Mucosa of descending colon (tissue), 3 donors: Measurements from ENCODE around the gene EFEMP2. TPM values are rescaled to one million over a fixed set of nuclear protein-coding genes. Genes with fewer than 3 reads are reported as not detected.

Source experiments
- ATAC-seq: fragments of 200-7000 bp; cut with Tn5 transposase; one replicate; pipeline ENCODE4 v1.9.1; 2020; ENCODE audit warnings: mild to moderate bottlenecking, moderate library complexity
- DNase-seq, 3 donors: peaks; one replicate each; pipeline ENCODE4 v3.0.0-alpha.2; 2020
- H3K36me3 ChIP-seq: fragments of 200-600 bp; one replicate; pipeline ENCODE4 v1.8.0; 2021; ENCODE audit warnings: low read depth, mild to moderate bottlenecking
- H3K4me1 ChIP-seq: fragments of 200-600 bp; one replicate; pipeline ENCODE4 v1.8.0; 2021; ENCODE audit warnings: low read depth, mild to moderate bottlenecking
- H3K4me3 ChIP-seq: fragments of 200-600 bp; one replicate; pipeline ENCODE4 v1.8.0; 2021; ENCODE audit warnings: mild to moderate bottlenecking
- H3K9me3 ChIP-seq: fragments of 200-600 bp; one replicate; pipeline ENCODE4 v1.8.0; 2021; ENCODE audit warnings: mild to moderate bottlenecking
- CTCF ChIP-seq: fragments of 200-600 bp; IDR thresholded peaks from one replicate; pipeline ENCODE4 v1.8.0; 2022; ENCODE audit warnings: antibody characterized with exemption, mild to moderate bottlenecking
- intact Hi-C, 2 donors: fragments of 100-400 bp; cut with DNase I in 1 of 2; cut with micrococcal nuclease in 1 of 2; formaldehyde crosslinking; loops; one replicate each; pipeline versions ENCODE4 v1.11.0 to v1.11.1; 2022; cut with DNase I, micrococcal nuclease
- total RNA-seq, 3 donors: library from RNA; stranded (reverse); fragmentation: NEBNext Ultra II Directional in 2 of 3; extraction: Animal tissue kit (Norgen Biotek cat#: 25700) in 2 of 3; gene quantifications; one replicate each; pipeline versions ENCODE4 v1.2.1 to v1.2.4, GENCODE V29; 2021 to 2023
- donor health status: DM: no; HTN: no; CAD: no; lungs with moderate emphysema.
- donor health status: DM: no; HTN: no; CAD: no.
- donor health status: DM: no; HTN: yes; CAD: no.

The EFEMP2 gene
- total RNA-seq, 3 donors from 2014 or later, result 11.7 to 67.0 (median 15.3) TPM

GRCh38 chr11:65915821-65916251, 43.2 kb upstream of the EFEMP2 start:
- peak; percentile 43 to 82 (median 67) for DNase-seq
- Histone ChIP-seq H3K36me3 (no peaks in the 10 kb centered on the region), H3K4me3 (no peak overlapping the region), H3K4me1 (peaks cover 43% of the 10 kb centered on the region), H3K9me3 (no peaks in the 10 kb centered on the region)
- intact Hi-C loops, result no loop called here
- no peak for TF ChIP-seq CTCF
- ATAC-seq, result no peak

- ATAC-seq, result no peak
- intact Hi-C loops, result no loop called here
- peaks cover 37% of the 10 kb centered on the region for H3K4me1 ChIP-seq
These were observed 42.7 kb upstream of the EFEMP2 start for GRCh38 chr11:65915101-65915820.

GRCh38 chr11:65912845-65913244, 40.2 kb upstream of the EFEMP2 start:
- TF ChIP-seq CTCF, result no peak
- Histone ChIP-seq H3K36me3 (no peaks in the 10 kb centered on the region), H3K4me1 (peaks cover 29% of the 10 kb centered on the region), H3K9me3 (no peaks in the 10 kb centered on the region), H3K4me3 (no peak overlapping the region)
- intact Hi-C loops, result no loop called here
- ATAC-seq, result no peak
- no peak for DNase-seq

More at GRCh38 chr11:65915101-65915820, 42.7 kb upstream of the EFEMP2 start:
- Histone ChIP-seq H3K36me3 (no peaks in the 10 kb centered on the region), H3K9me3 (no peaks in the 10 kb centered on the region), H3K4me3 (no peak overlapping the region)
- DNase-seq, result no peak
- no peak for TF ChIP-seq CTCF

- intact Hi-C loops, result no loop called here
- DNase-seq, result peak in 2 of 3 donors; percentile 35 to 41
These were observed 39.3 kb upstream of the EFEMP2 start for GRCh38 chr11:65911682-65912568.

GRCh38 chr11:65907878-65908277, 35.3 kb upstream of the EFEMP2 start:
- TF ChIP-seq CTCF, result no peak
- DNase-seq, result no peak
- H3K9me3 ChIP-seq, result no peaks in the 10 kb centered on the region
- intact Hi-C loops, result no loop called here
- H3K36me3 ChIP-seq, result no peaks in the 10 kb centered on the region
- ATAC-seq, result no peak
- no peak overlapping the region for H3K4me3 ChIP-seq
- peaks cover 9% of the 10 kb centered on the region for H3K4me1 ChIP-seq

More at GRCh38 chr11:65911682-65912568, 39.3 kb upstream of the EFEMP2 start:
- no peak overlapping the region for H3K4me3 ChIP-seq
- H3K4me1 ChIP-seq, result peaks cover 20% of the 10 kb centered on the region
- H3K36me3 ChIP-seq, result no peaks in the 10 kb centered on the region
- no peak for TF ChIP-seq CTCF
- ATAC-seq, result peak; percentile 37
- no peaks in the 10 kb centered on the region for H3K9me3 ChIP-seq
